ENCODE measurements around the gene PEX5.

The PEX5 gene

DNA sequence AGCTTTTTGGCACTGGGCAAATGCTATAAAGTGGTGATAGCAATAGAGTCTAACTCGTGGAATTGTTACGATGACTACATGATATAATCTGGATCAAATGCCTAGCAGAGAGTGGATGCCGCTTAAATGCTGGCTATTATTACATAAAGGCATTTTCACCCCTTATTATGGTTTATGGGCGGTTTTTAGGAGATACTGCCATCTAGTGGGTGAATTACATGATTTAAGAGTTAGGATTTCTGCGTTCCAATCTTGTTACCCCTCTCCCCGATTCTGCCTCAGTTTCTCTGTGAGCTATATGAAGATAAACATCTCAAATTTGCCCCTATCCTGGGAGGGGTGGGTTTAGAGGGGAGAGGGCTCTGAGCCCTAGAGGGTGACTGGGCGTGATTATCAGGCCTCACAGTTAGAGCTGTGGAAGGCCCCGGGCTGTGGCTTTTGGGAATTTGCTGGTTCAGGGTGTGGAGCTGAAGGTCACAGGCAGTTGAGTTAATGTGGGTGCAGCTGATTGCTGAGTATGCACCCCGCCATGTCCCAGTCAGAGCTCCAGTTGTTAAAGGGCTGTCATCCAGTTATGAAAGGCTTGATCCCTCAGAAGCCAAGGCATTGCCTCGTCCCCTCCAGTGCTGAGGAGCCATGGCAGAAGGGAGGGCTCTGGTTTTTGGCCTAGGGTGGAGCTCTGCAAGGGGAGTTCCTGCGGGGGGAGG is 44.9 kb upstream of the PEX5 start:
- no peaks in the 10 kb centered on the region for H3K9me3 ChIP-seq
- no peak overlapping the region for H3K4me3 ChIP-seq (ENCODE audit: low read depth, low read length)
- DNase-seq = no peak
- no peaks in the 10 kb centered on the region for H3K36me3 ChIP-seq
- TF ChIP-seq, protein P1, sequence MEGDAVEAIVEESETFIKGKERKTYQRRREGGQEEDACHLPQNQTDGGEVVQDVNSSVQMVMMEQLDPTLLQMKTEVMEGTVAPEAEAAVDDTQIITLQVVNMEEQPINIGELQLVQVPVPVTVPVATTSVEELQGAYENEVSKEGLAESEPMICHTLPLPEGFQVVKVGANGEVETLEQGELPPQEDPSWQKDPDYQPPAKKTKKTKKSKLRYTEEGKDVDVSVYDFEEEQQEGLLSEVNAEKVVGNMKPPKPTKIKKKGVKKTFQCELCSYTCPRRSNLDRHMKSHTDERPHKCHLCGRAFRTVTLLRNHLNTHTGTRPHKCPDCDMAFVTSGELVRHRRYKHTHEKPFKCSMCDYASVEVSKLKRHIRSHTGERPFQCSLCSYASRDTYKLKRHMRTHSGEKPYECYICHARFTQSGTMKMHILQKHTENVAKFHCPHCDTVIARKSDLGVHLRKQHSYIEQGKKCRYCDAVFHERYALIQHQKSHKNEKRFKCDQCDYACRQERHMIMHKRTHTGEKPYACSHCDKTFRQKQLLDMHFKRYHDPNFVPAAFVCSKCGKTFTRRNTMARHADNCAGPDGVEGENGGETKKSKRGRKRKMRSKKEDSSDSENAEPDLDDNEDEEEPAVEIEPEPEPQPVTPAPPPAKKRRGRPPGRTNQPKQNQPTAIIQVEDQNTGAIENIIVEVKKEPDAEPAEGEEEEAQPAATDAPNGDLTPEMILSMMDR (IDR thresholded peaks at IDR 0.05; ENCODE audit: low read depth, low read length) = peak; percentile 64
- H3K4me1 ChIP-seq = peaks cover 5% of the 10 kb centered on the region
- H3K27me3 ChIP-seq = no peaks in the 10 kb centered on the region

DNA sequence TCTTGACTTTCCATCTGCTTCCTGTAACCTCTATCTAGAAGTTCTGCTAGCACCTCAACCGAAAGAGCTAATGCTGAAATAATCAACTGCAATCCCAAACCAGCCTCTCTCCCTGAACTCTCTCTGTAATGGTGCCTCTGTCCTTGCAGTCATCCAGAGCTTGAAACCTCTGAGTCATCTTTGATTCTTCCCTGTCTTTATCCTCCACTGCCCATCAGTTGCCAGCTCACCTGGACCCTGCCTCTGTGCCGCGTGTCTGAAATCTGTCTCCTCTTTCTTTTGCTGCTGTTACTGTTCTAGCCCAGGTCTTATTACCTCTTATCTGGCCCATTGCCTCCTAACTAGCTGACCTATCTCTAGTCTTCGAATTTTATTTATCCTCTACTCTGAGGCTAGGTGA is 43.8 kb upstream of the PEX5 start:
- no peak for DNase-seq
- Histone ChIP-seq H3K27me3 (no peaks in the 10 kb centered on the region), H3K36me3 (no peaks in the 10 kb centered on the region), H3K9me3 (no peaks in the 10 kb centered on the region), H3K4me1 (peaks cover 5% of the 10 kb centered on the region), H3K4me3 (ENCODE audit: low read depth, low read length) (no peak overlapping the region)
- TF ChIP-seq, protein P1 (IDR thresholded peaks at IDR 0.05; ENCODE audit: low read depth, low read length) = no peak

DNA sequence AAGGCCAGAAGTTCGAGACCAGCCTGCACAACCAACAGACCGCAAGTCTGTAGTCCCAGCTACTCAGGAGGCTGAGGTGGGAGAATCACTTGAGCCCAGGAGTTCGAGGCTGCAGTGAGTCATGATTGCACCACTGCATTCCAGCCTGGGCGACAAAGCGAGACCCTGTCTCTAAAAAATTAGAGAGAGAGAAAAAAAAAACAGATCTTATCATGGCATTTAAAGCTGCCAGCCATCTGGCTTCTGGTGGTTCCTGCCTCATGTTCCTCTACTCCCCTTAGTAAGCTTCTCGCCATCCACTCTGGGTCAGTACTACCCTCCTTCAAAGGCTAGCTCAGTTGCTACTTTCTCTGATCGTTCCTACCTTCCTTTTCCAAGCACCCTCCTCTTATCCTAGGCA is 43.3 kb upstream of the PEX5 start:
- Histone ChIP-seq H3K9me3 (no peaks in the 10 kb centered on the region), H3K4me1 (peaks cover 5% of the 10 kb centered on the region), H3K27me3 (no peaks in the 10 kb centered on the region), H3K4me3 (ENCODE audit: low read depth, low read length) (no peak overlapping the region), H3K36me3 (no peaks in the 10 kb centered on the region)
- no peak for DNase-seq
- TF ChIP-seq, protein P1 (IDR thresholded peaks at IDR 0.05; ENCODE audit: low read depth, low read length) = no peak

DNA sequence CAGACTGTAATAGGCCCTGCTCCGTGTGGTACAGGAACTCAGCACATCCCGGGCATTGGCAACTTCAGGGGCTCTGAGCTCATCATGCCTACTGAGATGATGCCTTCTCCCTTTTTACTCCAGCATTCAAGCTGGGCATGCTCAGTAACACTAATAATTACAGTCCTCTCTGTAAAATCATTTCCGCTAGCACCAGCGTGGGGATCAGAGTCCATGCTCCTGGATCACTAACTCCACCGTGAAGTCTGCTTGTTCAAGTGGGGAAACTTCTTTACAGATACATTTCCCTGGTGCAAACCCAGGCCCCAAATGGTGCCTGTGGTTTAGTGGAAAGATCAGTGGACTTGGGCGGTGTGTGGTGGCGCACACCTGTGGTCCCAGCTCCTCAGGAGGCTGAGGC is 42.6 kb upstream of the PEX5 start:
- TF ChIP-seq, protein P1 (IDR thresholded peaks at IDR 0.05; ENCODE audit: low read depth, low read length) = no peak
- Histone ChIP-seq H3K27me3 (no peaks in the 10 kb centered on the region), H3K4me3 (ENCODE audit: low read depth, low read length) (no peak overlapping the region), H3K4me1 (peaks cover 5% of the 10 kb centered on the region), H3K9me3 (no peaks in the 10 kb centered on the region), H3K36me3 (no peaks in the 10 kb centered on the region)
- no peak for DNase-seq

DNA sequence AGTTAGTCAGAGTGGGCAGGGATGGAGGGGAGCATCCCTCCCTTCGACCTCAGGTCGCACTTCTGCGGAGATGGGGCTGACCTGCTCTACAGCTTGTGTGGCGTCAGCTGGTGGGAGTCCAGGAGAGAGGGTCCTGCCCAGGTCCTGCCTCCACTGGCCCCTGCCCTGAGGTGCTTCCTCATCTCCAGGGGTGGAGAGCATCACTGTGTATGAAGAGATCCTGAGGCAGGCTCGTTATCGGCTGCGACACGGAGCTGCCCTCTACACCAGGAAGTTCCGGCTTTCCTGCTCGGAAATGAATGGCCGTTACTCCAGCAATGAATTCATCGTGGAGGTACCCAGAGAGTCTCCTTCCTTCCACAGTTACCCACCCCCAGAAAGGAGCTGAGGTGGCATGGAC is 39.1 kb upstream of the PEX5 start:
- no peak for DNase-seq
- Histone ChIP-seq H3K4me3 (ENCODE audit: low read depth, low read length) (no peak overlapping the region), H3K36me3 (no peaks in the 10 kb centered on the region), H3K4me1 (peaks cover 10% of the 10 kb centered on the region), H3K27me3 (no peaks in the 10 kb centered on the region), H3K9me3 (no peaks in the 10 kb centered on the region)
- TF ChIP-seq, protein P1 (IDR thresholded peaks at IDR 0.05; ENCODE audit: low read depth, low read length) = no peak

DNA sequence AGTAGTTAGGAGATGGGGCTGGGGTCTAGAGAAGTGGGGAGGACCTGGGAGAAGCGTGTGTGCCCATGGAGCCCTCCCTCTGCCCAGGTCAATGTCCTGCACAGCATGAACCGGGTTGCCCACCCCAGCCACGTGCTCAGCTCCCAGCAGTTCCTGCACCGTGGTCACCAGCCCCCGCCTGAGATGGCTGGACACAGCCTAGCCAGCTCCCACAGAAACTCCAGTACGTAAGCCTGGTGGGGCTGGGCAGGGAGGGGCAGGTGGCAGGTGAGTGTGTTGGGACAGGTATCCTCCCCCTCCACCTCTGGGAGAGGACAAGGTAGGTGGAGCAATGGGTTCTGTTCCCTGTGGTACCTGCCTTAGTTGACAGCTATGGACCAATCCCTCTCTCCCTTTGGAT is 38.6 kb upstream of the PEX5 start:
- TF ChIP-seq, protein P1 (IDR thresholded peaks at IDR 0.05; ENCODE audit: low read depth, low read length) = no peak
- Histone ChIP-seq H3K9me3 (no peaks in the 10 kb centered on the region), H3K4me3 (ENCODE audit: low read depth, low read length) (no peak overlapping the region), H3K4me1 (peaks cover 15% of the 10 kb centered on the region), H3K27me3 (no peaks in the 10 kb centered on the region), H3K36me3 (no peaks in the 10 kb centered on the region)
- DNase-seq = no peak

Data from BE2C (cell line).